Measurements from ENCODE around the gene INTS1.

Gene INTS1

GRCh38 chr7:1484569-1484968 lies 19.6 kb downstream of the INTS1 start:
- DNase-seq = no peak

GRCh38 chr7:1483536-1484505 lies 20.4 kb downstream of the INTS1 start:
- DNase-seq = no peak

- no peak for DNase-seq
These were observed 21.1 kb downstream of the INTS1 start for GRCh38 chr7:1483079-1483478.

- no peak for DNase-seq
These were observed 22.9 kb downstream of the INTS1 start for GRCh38 chr7:1481300-1481699.

DNA sequence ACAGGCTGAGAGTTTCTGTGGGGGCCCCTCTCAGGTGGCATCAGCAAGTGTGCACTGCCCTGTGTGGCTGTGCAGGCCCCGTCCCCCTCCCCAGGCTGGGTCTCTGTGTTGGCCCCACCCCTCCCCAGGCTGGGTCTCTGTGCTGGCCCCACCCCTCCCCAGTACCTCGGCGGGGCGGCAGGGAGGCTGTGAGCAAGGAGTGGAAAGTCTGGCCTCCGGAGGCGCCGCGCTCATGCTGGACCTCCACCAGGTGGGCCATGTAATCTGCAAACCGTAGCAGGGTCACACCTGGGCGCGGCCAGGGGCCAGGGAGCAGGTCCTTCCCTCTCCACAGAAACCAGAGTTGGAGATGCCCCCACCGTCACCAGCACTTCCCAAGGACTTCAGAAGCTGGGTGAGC lies 23.5 kb downstream of the INTS1 start:
- DNase-seq = no peak

- DNase-seq = no peak
These were observed 24.9 kb downstream of the INTS1 start for GRCh38 chr7:1479287-1479686.

DNA sequence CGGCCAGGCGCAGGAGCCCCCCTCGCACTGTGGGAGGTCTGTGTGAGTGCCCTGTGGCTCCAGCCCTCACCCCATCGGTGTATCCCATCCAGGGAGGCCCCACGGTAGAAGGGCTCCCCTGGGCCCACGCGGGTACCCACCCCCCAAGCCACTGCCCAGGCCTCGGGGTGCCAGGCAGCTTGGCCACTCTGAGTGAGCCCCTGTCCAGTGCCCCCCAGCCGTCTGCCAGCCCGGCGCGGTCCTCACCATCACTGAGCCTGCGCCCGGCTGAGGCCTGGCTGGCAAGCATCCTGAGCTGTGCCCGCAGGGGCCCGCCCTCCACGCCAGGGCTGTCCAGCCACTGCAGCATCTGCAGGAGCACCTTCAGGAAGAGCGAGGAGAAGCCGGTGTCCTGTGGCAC lies 25.7 kb downstream of the INTS1 start:
- no peak for DNase-seq

DNA sequence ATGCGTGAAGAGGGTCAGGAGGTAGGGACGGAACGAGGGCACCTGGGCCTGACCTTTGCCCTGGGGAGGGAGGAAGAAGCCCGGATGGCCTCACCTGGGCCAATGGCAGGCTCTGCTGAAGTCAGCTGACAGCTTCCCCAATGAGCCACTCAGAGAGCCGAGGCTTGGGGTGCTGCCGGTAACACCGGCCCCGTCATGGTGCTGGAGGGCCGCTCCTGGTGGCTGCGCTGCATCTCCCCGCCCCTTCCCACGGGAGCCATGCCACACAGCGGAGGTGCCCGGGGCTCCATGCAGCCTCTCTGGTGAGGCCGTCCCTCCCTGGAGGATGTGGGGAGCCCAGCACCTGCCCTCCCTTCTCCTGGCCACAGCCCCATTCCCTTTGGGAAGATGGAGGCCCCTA lies 27.3 kb downstream of the INTS1 start:
- no peak for DNase-seq

GRCh38 chr7:1475991-1476390 lies 28.2 kb downstream of the INTS1 start:
- DNase-seq = no peak

DNA sequence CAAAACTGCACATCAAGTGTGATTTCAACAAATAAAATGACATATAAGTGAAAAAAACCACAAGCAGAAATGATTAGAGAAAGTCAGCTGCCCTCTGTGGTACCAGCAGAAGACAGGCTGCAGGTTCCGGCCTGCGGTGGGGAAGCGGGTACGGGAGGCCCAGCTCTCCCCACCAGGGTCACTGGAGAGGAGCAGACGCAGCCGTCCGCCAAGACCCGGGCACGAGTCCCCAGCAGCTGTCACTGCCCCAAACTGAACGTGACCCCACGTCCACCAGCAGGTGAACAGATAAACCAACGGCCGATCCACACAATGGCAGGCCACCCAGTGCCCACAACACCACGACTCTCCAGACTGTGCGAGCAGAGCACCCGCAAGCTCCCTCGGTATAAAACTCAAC lies 28.8 kb downstream of the INTS1 start:
- no peak for DNase-seq

DNA sequence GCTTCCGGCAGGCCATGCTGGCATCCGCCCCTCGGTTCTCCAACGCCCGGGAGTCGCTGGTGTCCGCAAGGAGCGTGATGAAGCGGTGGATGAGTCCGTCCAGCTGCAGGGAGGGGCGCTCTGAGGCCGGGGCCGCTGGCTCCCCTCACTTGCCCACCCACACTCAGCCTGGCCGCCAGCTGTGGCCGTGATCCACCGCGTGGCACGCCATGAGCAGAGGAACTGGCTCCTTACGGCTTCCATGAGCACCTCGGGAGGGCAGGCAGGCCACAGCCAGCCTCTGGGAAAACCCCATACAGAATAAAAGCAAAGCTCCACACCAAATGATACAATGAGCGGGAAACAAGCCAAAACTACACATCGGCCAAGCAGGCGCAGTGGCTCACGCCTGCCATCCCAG lies 29.5 kb downstream of the INTS1 start:
- no peak for DNase-seq

- peak; percentile 88 for DNase-seq
These were observed 30.2 kb downstream of the INTS1 start for GRCh38 chr7:1473864-1474512.

DNA sequence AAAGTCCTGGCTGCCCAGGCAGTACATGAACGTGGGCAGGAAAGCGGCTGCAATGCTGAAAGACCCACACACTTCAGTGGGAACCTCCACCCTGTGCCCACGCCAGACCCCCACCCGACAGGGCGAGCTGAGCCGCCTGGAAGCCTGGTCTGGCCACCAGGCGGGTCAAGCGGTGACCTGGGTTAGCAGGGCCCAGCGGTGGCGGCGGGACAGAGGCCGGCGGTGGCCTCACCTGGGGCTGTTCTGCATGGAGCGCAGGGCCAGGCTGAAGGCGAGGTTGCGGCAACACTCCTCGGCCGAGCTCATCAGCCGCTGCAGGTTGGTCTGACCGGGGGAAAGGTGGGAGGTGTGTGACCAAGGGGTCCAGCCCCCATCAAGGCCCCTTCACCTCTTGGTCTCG lies 33.3 kb downstream of the INTS1 start:
- DNase-seq = no peak

DNA sequence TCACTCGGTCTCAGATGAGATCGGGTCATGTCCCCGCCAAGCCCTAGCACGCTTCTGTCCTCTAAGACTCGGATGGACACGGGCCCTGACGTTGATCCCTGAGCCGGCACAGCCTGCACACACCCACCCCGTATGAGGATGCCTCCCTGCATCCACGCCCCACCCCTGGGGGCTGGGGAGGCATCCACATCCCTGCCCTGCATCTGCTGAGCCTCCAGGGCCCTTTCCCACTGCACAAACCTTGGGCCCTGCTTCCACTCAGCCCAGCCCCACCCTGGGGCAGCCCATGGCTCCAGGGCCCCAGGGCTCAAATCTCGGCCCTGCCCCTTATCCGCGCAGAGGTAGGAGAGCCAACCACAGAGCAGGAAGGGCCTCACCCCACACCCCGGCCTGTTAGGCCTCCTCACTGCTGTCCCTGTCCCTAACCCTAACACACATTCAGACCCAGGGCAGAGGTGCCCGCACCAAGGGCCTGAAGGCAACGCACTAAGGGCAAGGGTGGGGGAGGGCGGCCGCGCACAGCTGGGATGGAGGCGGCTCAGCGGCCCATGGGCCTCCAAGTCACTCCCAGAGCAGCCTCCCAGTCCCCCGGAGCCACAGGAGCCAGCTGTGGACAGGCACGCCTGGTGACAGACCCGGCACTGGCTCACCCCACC lies 35.4 kb downstream of the INTS1 start:
- DNase-seq = no peak

GRCh38 chr7:1468203-1468602 lies 36.0 kb downstream of the INTS1 start:
- DNase-seq = no peak

DNA sequence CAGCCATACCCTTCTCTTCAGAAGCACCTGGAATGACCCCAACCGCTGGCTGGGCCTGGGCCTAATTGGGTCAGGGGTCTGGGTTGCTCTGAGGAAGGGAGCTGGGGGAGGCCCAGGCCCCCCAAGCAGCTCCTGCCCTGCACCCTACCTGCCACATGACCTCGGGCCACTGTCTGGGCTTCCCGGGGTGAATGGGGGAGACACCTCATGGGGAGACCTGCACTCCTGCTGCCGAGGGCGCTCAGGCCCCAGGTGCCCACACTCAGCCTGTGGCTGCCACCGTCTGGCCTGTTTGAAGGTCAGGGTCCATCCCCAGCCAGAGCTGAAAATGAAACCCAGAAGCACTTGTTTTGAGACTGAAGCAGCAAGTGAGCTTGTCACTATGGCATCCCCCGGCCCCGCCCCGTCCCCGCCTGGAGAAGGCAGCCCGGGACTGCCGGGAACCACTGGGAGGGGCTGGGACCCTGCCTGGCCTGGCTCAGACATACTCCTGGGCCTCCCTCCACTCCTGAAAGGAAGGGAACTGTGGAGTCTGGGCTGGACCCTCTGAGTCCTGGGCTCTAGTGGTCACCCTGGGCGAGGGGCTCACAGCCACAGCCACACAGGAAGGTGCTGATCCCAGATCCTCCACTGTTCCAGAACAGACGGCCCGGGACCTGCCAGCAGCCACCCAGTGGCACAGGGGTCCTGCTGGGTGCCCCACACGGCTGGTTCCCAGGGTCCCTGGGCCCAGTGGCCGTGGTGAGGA lies 37.5 kb downstream of the INTS1 start:
- no peak for DNase-seq

DNA sequence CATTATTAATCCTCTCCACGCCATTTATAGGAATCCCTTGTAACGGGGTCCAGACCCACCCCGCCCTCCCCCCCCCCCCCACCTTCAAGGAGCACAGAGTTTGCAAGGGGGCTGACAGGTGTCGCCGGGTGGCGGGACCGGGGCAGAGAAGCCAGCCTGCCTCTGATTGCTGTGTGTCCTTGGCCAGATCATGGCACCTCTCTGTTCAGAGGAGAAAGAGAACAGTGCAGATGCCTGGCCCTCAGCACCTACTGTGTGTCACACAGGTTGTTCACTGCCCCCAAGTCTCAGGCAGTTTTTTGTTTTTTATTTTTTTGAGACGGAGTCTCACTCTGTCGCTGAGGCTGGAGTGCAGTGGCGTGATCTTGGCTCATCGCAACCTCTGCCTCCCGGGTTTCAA lies 39.5 kb downstream of the INTS1 start:
- DNase-seq = no peak

DNA sequence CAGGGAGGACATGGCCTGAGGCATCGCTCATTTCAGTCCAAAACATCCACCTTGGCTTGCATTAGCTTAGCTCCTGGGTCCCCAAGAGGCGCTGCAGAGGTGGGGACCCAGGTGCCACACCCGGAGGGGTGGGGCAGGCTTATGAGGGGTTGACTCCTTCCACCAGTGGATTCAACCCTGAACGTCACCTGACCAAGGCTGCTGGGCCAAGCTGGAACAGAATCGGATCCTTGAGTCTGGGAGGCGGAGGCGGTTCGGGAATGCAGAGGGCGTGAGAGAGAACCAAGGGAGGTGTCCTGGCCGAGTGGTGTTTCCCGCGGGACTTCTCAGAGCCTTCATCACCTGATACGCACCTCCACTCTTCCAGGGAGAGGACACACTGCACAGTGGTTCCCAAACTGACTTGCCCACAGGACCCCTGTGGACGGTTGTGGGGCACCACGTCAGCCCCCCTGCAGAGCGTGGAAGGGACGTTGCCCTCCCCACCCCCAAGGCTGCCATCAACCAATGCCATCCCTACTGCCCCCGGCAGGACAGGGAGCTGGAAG lies 40.4 kb downstream of the INTS1 start:
- no peak for DNase-seq

- no peak for DNase-seq
These were observed 42.4 kb downstream of the INTS1 start for GRCh38 chr7:1461646-1462375.

GRCh38 chr7:1460821-1461645 lies 43.2 kb downstream of the INTS1 start:
- no peak for DNase-seq

All from T-helper 9 cell (primary cell).